ENCODE measurements around the gene TSHZ2. TPM values are rescaled to one million over a fixed set of nuclear protein-coding genes. Genes with fewer than 3 reads are reported as not detected.
"Not testable (repeated sequence)": the region's sequence is repeated elsewhere in the genome, so short reads cannot be mapped to it uniquely, and the experiment has no call there.

Gene TSHZ2
- total RNA-seq, 2 experiments from 2014 or later: 0.38 to 0.54 TPM

GRCh38 chr20:52963131-52963530 is 9.0 kb upstream of the TSHZ2 start:
- no peak for TF ChIP-seq CTCF (IDR thresholded peaks at IDR 0.05)
- no peaks in the 10 kb centered on the region for H3K9me3 Mint-ChIP-seq
- intact Hi-C loops (cut with micrococcal nuclease): no loop called here
- ChIA-PET CTCF (no interaction called here), POLR2A (interaction anchor here (0.6 to 0.9 kb wide), 2 partner anchors 9 to 183 kb away, joined by 3 read pairs; no protein-coding TSS in a partner anchor)
- no peak for DNase-seq
- peaks cover 21% of the 10 kb centered on the region for H3K27me3 Mint-ChIP-seq
- ATAC-seq: no peak
- H3K4me3 Mint-ChIP-seq: no peak overlapping the region
- no peaks in the 10 kb centered on the region for H3K36me3 Mint-ChIP-seq (ENCODE audit: low read depth)
- H3K27ac Mint-ChIP-seq: no peak overlapping the region
- peaks cover 3% of the 10 kb centered on the region for H3K4me1 Mint-ChIP-seq (ENCODE audit: low read depth)

GRCh38 chr20:52964131-52964530 is 8.0 kb upstream of the TSHZ2 start:
- intact Hi-C loops (cut with micrococcal nuclease): no loop called here
- ChIA-PET POLR2A (no interaction called here), CTCF (no interaction called here)
- Mint-ChIP-seq H3K27me3 (peaks cover 21% of the 10 kb centered on the region), H3K4me1 (ENCODE audit: low read depth) (no peaks in the 10 kb centered on the region), H3K36me3 (ENCODE audit: low read depth) (no peaks in the 10 kb centered on the region), H3K9me3 (no peaks in the 10 kb centered on the region), H3K27ac (no peak overlapping the region), H3K4me3 (no peak overlapping the region)
- TF ChIP-seq CTCF (IDR thresholded peaks at IDR 0.05): no peak
- no peak for DNase-seq
- no peak for ATAC-seq

GRCh38 chr20:52965380-52965779 is 6.8 kb upstream of the TSHZ2 start:
- TF ChIP-seq CTCF (IDR thresholded peaks at IDR 0.05): no peak
- ChIA-PET POLR2A (no interaction called here), CTCF (no interaction called here)
- ATAC-seq: no peak
- H3K4me3 Mint-ChIP-seq: no peak overlapping the region
- no peaks in the 10 kb centered on the region for H3K36me3 Mint-ChIP-seq (ENCODE audit: low read depth)
- no peaks in the 10 kb centered on the region for H3K9me3 Mint-ChIP-seq
- peaks cover 21% of the 10 kb centered on the region for H3K27me3 Mint-ChIP-seq
- no peak overlapping the region for H3K27ac Mint-ChIP-seq
- DNase-seq: no peak
- intact Hi-C loops (cut with micrococcal nuclease): no loop called here
- no peaks in the 10 kb centered on the region for H3K4me1 Mint-ChIP-seq (ENCODE audit: low read depth)

- no peak for TF ChIP-seq CTCF (IDR thresholded peaks at IDR 0.05)
- Mint-ChIP-seq H3K4me1 (ENCODE audit: low read depth) (no peaks in the 10 kb centered on the region), H3K4me3 (no peak overlapping the region), H3K36me3 (ENCODE audit: low read depth) (no peaks in the 10 kb centered on the region), H3K9me3 (no peaks in the 10 kb centered on the region), H3K27ac (no peak overlapping the region), H3K27me3 (peaks cover 23% of the 10 kb centered on the region)
- intact Hi-C loops (cut with micrococcal nuclease): no loop called here
- ATAC-seq (no peak), DNase-seq (no peak)
- ChIA-PET CTCF (no interaction called here), POLR2A (no interaction called here)
These were observed 6.3 kb upstream of the TSHZ2 start for GRCh38 chr20:52965819-52966218.

GRCh38 chr20:52966543-52966942 is 5.6 kb upstream of the TSHZ2 start:
- H3K4me3 Mint-ChIP-seq; intact Hi-C loops (cut with micrococcal nuclease): not testable (repeated sequence)

More at GRCh38 chr20:52966543-52966942, 5.6 kb upstream of the TSHZ2 start:
- ATAC-seq; H3K36me3 Mint-ChIP-seq (ENCODE audit: low read depth); H3K9me3 Mint-ChIP-seq; CTCF ChIA-PET; POLR2A ChIA-PET; DNase-seq; H3K27ac Mint-ChIP-seq; H3K4me1 Mint-ChIP-seq (ENCODE audit: low read depth): not testable (repeated sequence)
- H3K27me3 Mint-ChIP-seq: peaks cover 30% of the 10 kb centered on the region
